PC-3 (cell line): ENCODE data around the gene CDCA4. TPM values are rescaled to one million over a fixed set of nuclear protein-coding genes. Genes with fewer than 3 reads are reported as not detected.

Source experiments
- ATAC-seq: fragments of 200-7000 bp; cut with Tn5 transposase; 2 replicates; pipeline ENCODE4 v1.9.1; 2020; ENCODE audit warnings: mild to moderate bottlenecking, moderate library complexity
- BruUV-seq: library from RNA; stranded (reverse); fragments of 400-500 nt; replicated peaks from 2 replicates; lab custom pipeline; 2021; lab: Mats Ljungman, UMichigan
- CTCF ChIA-PET: fragments of 300-600 bp; sonication (Branson Sonifier 250); formaldehyde crosslinking; loops from one replicate; lab custom pipeline; 2022; ENCODE audit warnings: antibody characterized with exemption; lab: Charles Lee
- POLR2A ChIA-PET: fragments of 300-600 bp; sonication (Branson Sonifier 250); formaldehyde crosslinking; loops from one replicate; lab custom pipeline; 2022; ENCODE audit warnings: antibody characterized with exemption; ENCODE audit not compliant: unreplicated experiment; lab: Charles Lee
- DNase-seq: peaks from one replicate; pipeline ENCODE4 v3.0.0-alpha.2; 2015
- H2AFZ ChIP-seq: fragments of 300-600 bp; sonication (generic); 2 replicates; pipeline ENCODE4 v1.6.0; 2016; ENCODE audit warnings: antibody characterized with exemption, low read length
- H3F3A ChIP-seq: fragments of 300-600 bp; sonication (generic); one replicate; pipeline ENCODE4 v1.6.0; 2017; ENCODE audit warnings: antibody characterized with exemption, low read length, control low read depth, mild to moderate bottlenecking; ENCODE audit not compliant: unreplicated experiment
- H3K27ac ChIP-seq: fragments of 300-600 bp; sonication (generic); 2 replicates; pipeline ENCODE4 v1.5.1; 2016; ENCODE audit warnings: mild to moderate bottlenecking, low read length
- H3K27me3 ChIP-seq: fragments of 300-600 bp; sonication (generic); 2 replicates; pipeline ENCODE4 v1.6.1; 2016; ENCODE audit warnings: low read length, mixed read lengths
- H3K36me3 ChIP-seq: fragments of 300-600 bp; sonication (generic); 2 replicates; pipeline ENCODE4 v1.6.1; 2016; ENCODE audit warnings: low read depth, mixed run types, low read length, mixed read lengths
- H3K4me1 ChIP-seq: fragments of 300-600 bp; sonication (generic); 2 replicates; pipeline ENCODE4 v1.5.1; 2016; ENCODE audit warnings: low read length; ENCODE audit not compliant: insufficient read depth
- H3K4me2 ChIP-seq: fragments of 300-600 bp; sonication (generic); 2 replicates; pipeline ENCODE4 v1.6.0; 2016; ENCODE audit warnings: low read length
- H3K4me3 ChIP-seq: fragments of 300-600 bp; sonication (generic); 2 replicates; pipeline ENCODE4 v1.5.1; 2016; ENCODE audit warnings: mild to moderate bottlenecking, low read length, mixed read lengths
- H3K79me2 ChIP-seq: fragments of 300-600 bp; sonication (generic); 2 replicates; pipeline ENCODE4 v1.6.1; 2017; ENCODE audit warnings: low read length, mixed read lengths
- H3K9ac ChIP-seq: fragments of 300-600 bp; sonication (generic); 2 replicates; pipeline ENCODE4 v1.6.0; 2016; ENCODE audit warnings: mild to moderate bottlenecking, low read length
- H3K9me2 ChIP-seq: fragments of 300-600 bp; sonication (generic); replicated peaks from 2 replicates; pipeline ENCODE4 v1.6.1; 2016; ENCODE audit warnings: mixed run types, low read length, mixed read lengths
- H3K9me3 ChIP-seq: fragments of 300-600 bp; sonication (generic); 2 replicates; pipeline ENCODE4 v1.6.1; 2016; ENCODE audit warnings: low read length, mixed read lengths
- H4K20me1 ChIP-seq: fragments of 300-600 bp; sonication (generic); 2 replicates; pipeline ENCODE4 v1.6.1; 2016; ENCODE audit warnings: low read length, mixed read lengths
- CTCF ChIP-seq: fragments of 300-600 bp; sonication (generic); conservative IDR thresholded peaks from 2 replicates; pipeline ENCODE4 v1.5.1; 2017; ENCODE audit warnings: antibody characterized with exemption, low read depth, mild to moderate bottlenecking, low read length
- EZH2 ChIP-seq: fragments of 300-600 bp; sonication (generic); IDR thresholded peaks from one replicate; pipeline ENCODE4 v1.6.1; 2017; ENCODE audit warnings: antibody characterized with exemption, mild to moderate bottlenecking, low read length; ENCODE audit not compliant: unreplicated experiment
- EZH2phosphoT487 ChIP-seq: fragments of 300-600 bp; sonication (generic); IDR thresholded peaks from 2 replicates; pipeline ENCODE4 v1.6.1; 2018; ENCODE audit warnings: mild to moderate bottlenecking, antibody characterized with exemption, low read length, borderline replicate concordance
- intact Hi-C: fragments of 100-400 bp; cut with micrococcal nuclease; formaldehyde crosslinking; loops from 2 replicates; pipeline ENCODE4 v1.9.0; 2023
- total RNA-seq: library from RNA; depleted of rRNA; stranded (reverse); fragments of >200 nt; gene quantifications from 2 replicates; pipeline ENCODE4 v1.2.3, GENCODE V29; 2014

CDCA4 gene
- total RNA-seq, 1 experiment from 2014 or later, result 113 TPM

GRCh38 chr14:105069522-105069870, 48.6 kb upstream of the CDCA4 start:
- ChIA-PET CTCF (no interaction called here), POLR2A (no interaction called here)
- no peak overlapping the region for H2AFZ ChIP-seq
- peaks cover 20% of the 10 kb centered on the region for H3K4me1 ChIP-seq
- H3K9ac ChIP-seq, result no peak overlapping the region
- H3K36me3 ChIP-seq, result no peaks in the 10 kb centered on the region
- H3K27me3 ChIP-seq, result no peaks in the 10 kb centered on the region
- no TSS peak for BruUV-seq
- intact Hi-C loops, result no loop called here
- H3K9me2 ChIP-seq, result no peaks in the 10 kb centered on the region
- no peak overlapping the region for H3K4me2 ChIP-seq
- DNase-seq (no peak), ATAC-seq (no peak)
- H3F3A ChIP-seq, result no peaks in the 10 kb centered on the region
- H4K20me1 ChIP-seq, result no peaks in the 10 kb centered on the region
- H3K27ac ChIP-seq, result no peak overlapping the region
- TF ChIP-seq EZH2phosphoT487 (no peak), EZH2 (no peak), CTCF (no peak)
- H3K4me3 ChIP-seq, result no peak overlapping the region
- H3K79me2 ChIP-seq, result no peaks in the 10 kb centered on the region
- no peaks in the 10 kb centered on the region for H3K9me3 ChIP-seq

GRCh38 chr14:105068818-105069217, 47.9 kb upstream of the CDCA4 start:
- DNase-seq, result no peak
- Histone ChIP-seq H3K9ac (no peak overlapping the region), H3K4me3 (no peak overlapping the region), H3K27ac (no peak overlapping the region), H3K27me3 (no peaks in the 10 kb centered on the region), H4K20me1 (no peaks in the 10 kb centered on the region), H3K9me3 (no peaks in the 10 kb centered on the region), H3K4me1 (peaks cover 20% of the 10 kb centered on the region), H2AFZ (no peak overlapping the region), H3K36me3 (no peaks in the 10 kb centered on the region), H3K79me2 (no peaks in the 10 kb centered on the region), H3K4me2 (no peak overlapping the region), H3F3A (no peaks in the 10 kb centered on the region), H3K9me2 (no peaks in the 10 kb centered on the region)
- intact Hi-C loops, result no loop called here
- ChIA-PET POLR2A (no interaction called here), CTCF (no interaction called here)
- no peak for ATAC-seq
- no TSS peak for BruUV-seq
- TF ChIP-seq EZH2 (no peak), EZH2phosphoT487 (no peak), CTCF (no peak)

GRCh38 chr14:105067969-105068301, 47.1 kb upstream of the CDCA4 start:
- no peak overlapping the region for H3K27ac ChIP-seq
- no peak overlapping the region for H2AFZ ChIP-seq
- H4K20me1 ChIP-seq, result no peaks in the 10 kb centered on the region
- no peaks in the 10 kb centered on the region for H3F3A ChIP-seq
- peaks cover 20% of the 10 kb centered on the region for H3K4me1 ChIP-seq
- intact Hi-C loops, result no loop called here
- ChIA-PET CTCF (no interaction called here), POLR2A (no interaction called here)
- no peak overlapping the region for H3K9ac ChIP-seq
- H3K27me3 ChIP-seq, result no peaks in the 10 kb centered on the region
- H3K9me3 ChIP-seq, result no peaks in the 10 kb centered on the region
- no peak overlapping the region for H3K4me3 ChIP-seq
- H3K9me2 ChIP-seq, result no peaks in the 10 kb centered on the region
- TF ChIP-seq EZH2phosphoT487, result no peak
- ATAC-seq (no peak), DNase-seq (no peak)
- H3K79me2 ChIP-seq, result no peaks in the 10 kb centered on the region
- no peaks in the 10 kb centered on the region for H3K36me3 ChIP-seq
- H3K4me2 ChIP-seq, result no peak overlapping the region
- BruUV-seq, result no TSS peak
